ENCODE data around the gene USP53. TPM values are rescaled to one million over a fixed set of nuclear protein-coding genes. Genes with fewer than 3 reads are reported as not detected.
"Not testable (repeated sequence)": the region's sequence is repeated elsewhere in the genome, so short reads cannot be mapped to it uniquely, and the experiment has no call there.

Gene USP53
- total and polyA plus RNA-seq, 7 donors: 6.0 to 89.5 (median 53.5) TPM

GRCh38 chr4:119243868-119244267 is 31.4 kb downstream of the USP53 start:
- intact Hi-C loops (cut with DNase I): no loop called here
- Histone ChIP-seq H3K36me3 (ENCODE audit: insufficient read depth in 1 of 2, low read depth in 1 of 2) (peaks cover 0 to 61% of the 10 kb centered on the region in 2 donors), H3K27me3 (ENCODE audit: insufficient read depth in 3 of 3, low read length in 2 of 3) (no peaks in the 10 kb centered on the region), H3K4me1 (peaks cover 48% of the 10 kb centered on the region), H3K27ac (peak overlapping the region; percentile 36), H3K9me3 (no peaks in the 10 kb centered on the region), H3K4me3 (no peak overlapping the region)
- TF ChIP-seq, protein P1, sequence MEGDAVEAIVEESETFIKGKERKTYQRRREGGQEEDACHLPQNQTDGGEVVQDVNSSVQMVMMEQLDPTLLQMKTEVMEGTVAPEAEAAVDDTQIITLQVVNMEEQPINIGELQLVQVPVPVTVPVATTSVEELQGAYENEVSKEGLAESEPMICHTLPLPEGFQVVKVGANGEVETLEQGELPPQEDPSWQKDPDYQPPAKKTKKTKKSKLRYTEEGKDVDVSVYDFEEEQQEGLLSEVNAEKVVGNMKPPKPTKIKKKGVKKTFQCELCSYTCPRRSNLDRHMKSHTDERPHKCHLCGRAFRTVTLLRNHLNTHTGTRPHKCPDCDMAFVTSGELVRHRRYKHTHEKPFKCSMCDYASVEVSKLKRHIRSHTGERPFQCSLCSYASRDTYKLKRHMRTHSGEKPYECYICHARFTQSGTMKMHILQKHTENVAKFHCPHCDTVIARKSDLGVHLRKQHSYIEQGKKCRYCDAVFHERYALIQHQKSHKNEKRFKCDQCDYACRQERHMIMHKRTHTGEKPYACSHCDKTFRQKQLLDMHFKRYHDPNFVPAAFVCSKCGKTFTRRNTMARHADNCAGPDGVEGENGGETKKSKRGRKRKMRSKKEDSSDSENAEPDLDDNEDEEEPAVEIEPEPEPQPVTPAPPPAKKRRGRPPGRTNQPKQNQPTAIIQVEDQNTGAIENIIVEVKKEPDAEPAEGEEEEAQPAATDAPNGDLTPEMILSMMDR (IDR thresholded peaks at IDR 0.05): no peak
- ATAC-seq (peak in 2 of 4 donors; percentile 18 to 65), DNase-seq (no peak)
- 17 to 30% (median 20%) methylated on average over 1 of the region's 1 CpG for WGBS, 3 donors

DNA sequence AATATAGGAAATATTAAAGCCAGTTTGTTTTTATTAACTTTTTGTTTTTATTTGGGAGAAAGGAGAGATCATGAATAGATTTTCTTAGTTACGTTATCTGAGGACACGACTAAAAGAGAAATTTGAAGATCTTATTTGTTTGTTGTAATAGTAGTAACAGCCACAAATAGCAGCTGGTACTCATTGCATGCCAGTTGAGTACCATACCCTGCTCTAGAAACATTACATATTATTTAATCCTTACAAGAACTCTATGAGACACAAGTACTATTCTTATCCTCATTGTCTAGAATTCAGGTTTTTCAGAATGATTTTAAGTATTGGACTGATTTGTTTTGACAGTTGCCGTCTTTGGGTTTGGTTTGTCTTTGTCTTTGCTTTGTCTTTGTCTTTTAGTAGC is 31.8 kb downstream of the USP53 start:
- 24 to 50% (median 46%) methylated on average over 3 of the region's 3 CpGs for WGBS, 3 donors
- Histone ChIP-seq H3K4me3 (no peak overlapping the region), H3K27me3 (ENCODE audit: insufficient read depth in 3 of 3, low read length in 2 of 3) (no peaks in the 10 kb centered on the region), H3K36me3 (ENCODE audit: insufficient read depth in 1 of 2, low read depth in 1 of 2) (peaks cover 0 to 61% of the 10 kb centered on the region in 2 donors), H3K27ac (peak overlapping the region; percentile 36), H3K4me1 (peaks cover 48% of the 10 kb centered on the region), H3K9me3 (no peaks in the 10 kb centered on the region)
- intact Hi-C loops (cut with DNase I): no loop called here
- DNase-seq: no peak
- TF ChIP-seq, protein P1 (IDR thresholded peaks at IDR 0.05): no peak
- peak in 3 of 4 donors; percentile 65 to 78 (median 68) for ATAC-seq

DNA sequence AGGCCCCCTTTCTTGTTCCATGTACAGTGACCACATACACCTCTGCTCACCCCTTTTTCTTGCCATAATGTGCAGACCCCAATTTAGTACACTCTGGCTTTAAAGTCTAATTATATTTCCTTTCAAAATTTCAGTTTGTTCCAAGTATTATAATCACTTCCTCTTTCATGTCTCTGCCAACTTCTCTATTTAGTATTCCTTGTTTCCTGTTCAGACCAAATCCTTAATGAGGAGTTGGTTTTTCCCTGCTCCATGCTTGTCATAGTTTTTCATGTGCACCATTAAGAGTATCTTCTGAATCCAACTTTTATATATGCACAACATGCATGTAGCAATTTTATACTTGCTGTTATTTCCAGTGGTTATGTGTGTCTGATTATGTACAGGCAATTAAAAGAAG is 32.3 kb downstream of the USP53 start:
- Histone ChIP-seq H3K27me3 (ENCODE audit: insufficient read depth in 3 of 3, low read length in 2 of 3) (no peaks in the 10 kb centered on the region), H3K4me1 (peaks cover 47% of the 10 kb centered on the region), H3K36me3 (ENCODE audit: insufficient read depth in 1 of 2, low read depth in 1 of 2) (peaks cover 0 to 61% of the 10 kb centered on the region in 2 donors), H3K27ac (peak overlapping the region; percentile 36), H3K4me3 (no peak overlapping the region), H3K9me3 (no peaks in the 10 kb centered on the region)
- intact Hi-C loops (cut with DNase I): no loop called here
- DNase-seq (no peak), ATAC-seq (no peak)
- TF ChIP-seq, protein P1 (IDR thresholded peaks at IDR 0.05): no peak

GRCh38 chr4:119246177-119246733 is 33.7 kb downstream of the USP53 start:
- intact Hi-C loops (cut with DNase I): no loop called here

GRCh38 chr4:119251037-119251436 is 38.5 kb downstream of the USP53 start:
- H3K4me1 ChIP-seq; intact Hi-C loops (cut with DNase I); ATAC-seq; H3K4me3 ChIP-seq; H3K9me3 ChIP-seq; DNase-seq; H3K27me3 ChIP-seq (ENCODE audit: insufficient read depth in 3 of 3, low read length in 2 of 3); H3K27ac ChIP-seq: not testable (repeated sequence)
- peaks cover 0 to 100% of the 10 kb centered on the region in 2 donors for H3K36me3 ChIP-seq (ENCODE audit: insufficient read depth in 1 of 2, low read depth in 1 of 2)
- WGBS, 3 donors: 95 to 97% (median 96%) methylated on average over 2 of the region's 2 CpGs

More at GRCh38 chr4:119246177-119246733, 33.7 kb downstream of the USP53 start:
- WGBS, 3 donors: 30 to 36% (median 33%) methylated on average over 5 of the region's 5 CpGs
- DNase-seq (peak; percentile 23 to 52), ATAC-seq (peak; percentile 63 to 86 (median 75))
- no peaks in the 10 kb centered on the region for H3K27me3 ChIP-seq (ENCODE audit: insufficient read depth in 3 of 3, low read length in 2 of 3)
- H3K4me3 ChIP-seq: no peak overlapping the region
- H3K4me1 ChIP-seq: peaks cover 37% of the 10 kb centered on the region
- H3K36me3 ChIP-seq (ENCODE audit: insufficient read depth in 1 of 2, low read depth in 1 of 2): peaks cover 0 to 62% of the 10 kb centered on the region in 2 donors
- H3K9me3 ChIP-seq: no peaks in the 10 kb centered on the region
- peak overlapping the region; percentile 36 for H3K27ac ChIP-seq
- TF ChIP-seq, protein P1 (IDR thresholded peaks at IDR 0.05): no peak

- H3K36me3 ChIP-seq (ENCODE audit: insufficient read depth in 1 of 2, low read depth in 1 of 2): peaks cover 0 to 98% of the 10 kb centered on the region in 2 donors
- H3K9me3 ChIP-seq; intact Hi-C loops (cut with DNase I); H3K4me1 ChIP-seq; H3K27me3 ChIP-seq (ENCODE audit: insufficient read depth in 3 of 3, low read length in 2 of 3); DNase-seq; H3K27ac ChIP-seq; H3K4me3 ChIP-seq: not testable (repeated sequence)
- peak in 1 of 4 donors; percentile 30 for ATAC-seq
- WGBS, 3 donors: 86 to 91% (median 87%) methylated on average over 10 of the region's 10 CpGs
These were observed 42.7 kb downstream of the USP53 start for GRCh38 chr4:119255223-119255622.
